Measurements from ENCODE around the gene COL21A1. TPM values are rescaled to one million over a fixed set of nuclear protein-coding genes. Genes with fewer than 3 reads are reported as not detected.

The COL21A1 gene
- total RNA-seq, 4 donors from 2014 or later, result 2.4 to 135 (median 18.4) TPM

GRCh38 chr6:56172144-56172543 lies 75.2 kb downstream of the COL21A1 start:
- Histone ChIP-seq H3K4me3 (no peak overlapping the region), H3K9me3 (peaks cover 0 to 11% of the 10 kb centered on the region in 2 donors), H3K4me1 (no peaks in the 10 kb centered on the region), H3K36me3 (no peaks in the 10 kb centered on the region), H3K27me3 (no peaks in the 10 kb centered on the region), H3K27ac (no peak overlapping the region)
- no peak for TF ChIP-seq POLR2A (IDR thresholded peaks at IDR 0.05)
- intact Hi-C loops (cut with DNase I; ENCODE audit: low total_unique reads), result no loop called here
- DNase-seq, result no peak

GRCh38 chr6:56169366-56169765 lies 78.0 kb downstream of the COL21A1 start:
- H3K27me3 ChIP-seq, result no peaks in the 10 kb centered on the region
- no peak for DNase-seq
- H3K9me3 ChIP-seq, result no peaks in the 10 kb centered on the region
- no peaks in the 10 kb centered on the region for H3K36me3 ChIP-seq
- H3K4me1 ChIP-seq, result no peaks in the 10 kb centered on the region
- intact Hi-C loops (cut with DNase I; ENCODE audit: low total_unique reads), result no loop called here
- no peak overlapping the region for H3K4me3 ChIP-seq
- H3K27ac ChIP-seq, result no peak overlapping the region
- TF ChIP-seq POLR2A (IDR thresholded peaks at IDR 0.05), result no peak
- no peak for TF ChIP-seq CTCF (IDR thresholded peaks at IDR 0.05)

- Histone ChIP-seq H3K27me3 (no peaks in the 10 kb centered on the region), H3K4me1 (no peaks in the 10 kb centered on the region), H3K4me3 (no peak overlapping the region), H3K27ac (no peak overlapping the region), H3K36me3 (no peaks in the 10 kb centered on the region), H3K9me3 (no peaks in the 10 kb centered on the region)
- no peak for TF ChIP-seq CTCF (IDR thresholded peaks at IDR 0.05)
- no peak for TF ChIP-seq POLR2A (IDR thresholded peaks at IDR 0.05)
- DNase-seq, result no peak
- intact Hi-C loops (cut with DNase I; ENCODE audit: low total_unique reads), result no loop called here
Observed at GRCh38 chr6:56168596-56168995, 78.8 kb downstream of the COL21A1 start.

- Histone ChIP-seq H3K4me1 (no peaks in the 10 kb centered on the region), H3K36me3 (no peaks in the 10 kb centered on the region), H3K4me3 (no peak overlapping the region), H3K27me3 (no peaks in the 10 kb centered on the region), H3K27ac (no peak overlapping the region), H3K9me3 (no peaks in the 10 kb centered on the region)
- DNase-seq, result no peak
- intact Hi-C loops (cut with DNase I; ENCODE audit: low total_unique reads), result no loop called here
- TF ChIP-seq CTCF (IDR thresholded peaks at IDR 0.05), result no peak
- no peak for TF ChIP-seq POLR2A (IDR thresholded peaks at IDR 0.05)
Observed at GRCh38 chr6:56162081-56162480, 85.3 kb downstream of the COL21A1 start.

GRCh38 chr6:56160489-56160888 lies 86.9 kb downstream of the COL21A1 start:
- Histone ChIP-seq H3K27ac (no peak overlapping the region), H3K36me3 (no peaks in the 10 kb centered on the region), H3K4me1 (no peaks in the 10 kb centered on the region), H3K4me3 (no peak overlapping the region), H3K27me3 (no peaks in the 10 kb centered on the region), H3K9me3 (no peaks in the 10 kb centered on the region)
- TF ChIP-seq CTCF (IDR thresholded peaks at IDR 0.05) (no peak), POLR2A (IDR thresholded peaks at IDR 0.05) (no peak)
- DNase-seq, result no peak
- intact Hi-C loops (cut with DNase I; ENCODE audit: low total_unique reads), result no loop called here

GRCh38 chr6:56158571-56158970 lies 88.8 kb downstream of the COL21A1 start:
- H3K4me1 ChIP-seq, result no peaks in the 10 kb centered on the region
- no peaks in the 10 kb centered on the region for H3K27me3 ChIP-seq
- no peak for DNase-seq
- no peaks in the 10 kb centered on the region for H3K36me3 ChIP-seq
- no peak overlapping the region for H3K4me3 ChIP-seq
- TF ChIP-seq POLR2A (IDR thresholded peaks at IDR 0.05), result no peak
- H3K9me3 ChIP-seq, result no peaks in the 10 kb centered on the region
- no peak overlapping the region for H3K27ac ChIP-seq
- intact Hi-C loops (cut with DNase I; ENCODE audit: low total_unique reads), result no loop called here

All from uterus (tissue), 4 donors.